Mucosa of stomach (tissue), 1 donor: ENCODE measurements around the gene LRRC15.

Experiments used
- H3K27me3 ChIP-seq: one replicate; pipeline ENCODE4 v1.7.0; 2013; ENCODE audit warnings: mild to moderate bottlenecking, low read length; ENCODE audit not compliant: control insufficient read depth, insufficient read depth
- H3K36me3 ChIP-seq: one replicate; pipeline ENCODE4 v1.7.0; 2013; ENCODE audit warnings: low read length; ENCODE audit not compliant: control insufficient read depth, insufficient read depth
- H3K4me1 ChIP-seq: one replicate; pipeline ENCODE4 v1.7.0; 2013; ENCODE audit warnings: mild to moderate bottlenecking, low read length; ENCODE audit not compliant: control insufficient read depth, insufficient read depth
- H3K4me3 ChIP-seq: one replicate; pipeline ENCODE4 v1.7.0; 2013; ENCODE audit warnings: low read length
- H3K9ac ChIP-seq: one replicate; pipeline ENCODE4 v1.7.0; 2013; ENCODE audit warnings: mild to moderate bottlenecking, low read length, moderate library complexity
- H3K9me3 ChIP-seq: one replicate; pipeline ENCODE4 v1.7.0; 2013; ENCODE audit warnings: mild to moderate bottlenecking, low read length, moderate library complexity; ENCODE audit not compliant: control insufficient read depth
- donor health status: Pancreatic carcinoma.

The LRRC15 gene

GRCh38 chr3:194327218-194328052 lies 42.1 kb downstream of the LRRC15 start:
- H3K27me3 ChIP-seq = no peaks in the 10 kb centered on the region
- H3K4me3 ChIP-seq = no peak overlapping the region
- H3K36me3 ChIP-seq = no peaks in the 10 kb centered on the region
- H3K9ac ChIP-seq = no peak overlapping the region
- H3K4me1 ChIP-seq = peaks cover 15% of the 10 kb centered on the region
- H3K9me3 ChIP-seq = no peaks in the 10 kb centered on the region

GRCh38 chr3:194326968-194327217 lies 42.6 kb downstream of the LRRC15 start:
- Histone ChIP-seq H3K9ac (no peak overlapping the region), H3K27me3 (no peaks in the 10 kb centered on the region), H3K4me1 (peaks cover 21% of the 10 kb centered on the region)

GRCh38 chr3:194326192-194326967 lies 43.2 kb downstream of the LRRC15 start:
- no peaks in the 10 kb centered on the region for H3K27me3 ChIP-seq
- H3K9ac ChIP-seq = no peak overlapping the region
- H3K4me3 ChIP-seq = no peak overlapping the region
- H3K9me3 ChIP-seq = no peaks in the 10 kb centered on the region
- H3K36me3 ChIP-seq = no peaks in the 10 kb centered on the region
- H3K4me1 ChIP-seq = peaks cover 25% of the 10 kb centered on the region

More at GRCh38 chr3:194326968-194327217, 42.6 kb downstream of the LRRC15 start:
- H3K9me3 ChIP-seq = no peaks in the 10 kb centered on the region
- H3K4me3 ChIP-seq = no peak overlapping the region
- no peaks in the 10 kb centered on the region for H3K36me3 ChIP-seq

- Histone ChIP-seq H3K4me1 (peaks cover 33% of the 10 kb centered on the region), H3K36me3 (no peaks in the 10 kb centered on the region), H3K9ac (no peak overlapping the region), H3K4me3 (no peak overlapping the region), H3K9me3 (no peaks in the 10 kb centered on the region), H3K27me3 (no peaks in the 10 kb centered on the region)
These were observed 44.0 kb downstream of the LRRC15 start for GRCh38 chr3:194325424-194326153.

GRCh38 chr3:194324823-194325327 lies 44.7 kb downstream of the LRRC15 start:
- no peaks in the 10 kb centered on the region for H3K27me3 ChIP-seq
- no peak overlapping the region for H3K4me3 ChIP-seq
- no peaks in the 10 kb centered on the region for H3K9me3 ChIP-seq
- H3K4me1 ChIP-seq = peaks cover 40% of the 10 kb centered on the region
- no peaks in the 10 kb centered on the region for H3K36me3 ChIP-seq
- no peak overlapping the region for H3K9ac ChIP-seq

GRCh38 chr3:194323785-194324735 lies 45.5 kb downstream of the LRRC15 start:
- Histone ChIP-seq H3K9me3 (no peaks in the 10 kb centered on the region), H3K9ac (no peak overlapping the region), H3K4me3 (no peak overlapping the region), H3K4me1 (peaks cover 43% of the 10 kb centered on the region), H3K36me3 (no peaks in the 10 kb centered on the region), H3K27me3 (no peaks in the 10 kb centered on the region)

GRCh38 chr3:194322678-194323211 lies 46.8 kb downstream of the LRRC15 start:
- Histone ChIP-seq H3K4me1 (peaks cover 43% of the 10 kb centered on the region), H3K4me3 (peak overlapping the region; percentile 31), H3K9me3 (no peaks in the 10 kb centered on the region), H3K9ac (peak overlapping the region; percentile 68), H3K36me3 (no peaks in the 10 kb centered on the region), H3K27me3 (no peaks in the 10 kb centered on the region)

GRCh38 chr3:194321693-194322640 lies 47.6 kb downstream of the LRRC15 start:
- no peaks in the 10 kb centered on the region for H3K27me3 ChIP-seq
- peak overlapping the region; percentile 68 for H3K9ac ChIP-seq
- peaks cover 43% of the 10 kb centered on the region for H3K4me1 ChIP-seq
- peak overlapping the region; percentile 31 for H3K4me3 ChIP-seq
- H3K36me3 ChIP-seq = no peaks in the 10 kb centered on the region
- no peaks in the 10 kb centered on the region for H3K9me3 ChIP-seq

- no peaks in the 10 kb centered on the region for H3K36me3 ChIP-seq
- no peak overlapping the region for H3K9ac ChIP-seq
- peaks cover 47% of the 10 kb centered on the region for H3K4me1 ChIP-seq
- H3K9me3 ChIP-seq = no peaks in the 10 kb centered on the region
- H3K4me3 ChIP-seq = no peak overlapping the region
- no peaks in the 10 kb centered on the region for H3K27me3 ChIP-seq
These were observed 48.7 kb downstream of the LRRC15 start for GRCh38 chr3:194320744-194321243.

GRCh38 chr3:194320100-194320499 lies 49.4 kb downstream of the LRRC15 start:
- Histone ChIP-seq H3K4me1 (peaks cover 51% of the 10 kb centered on the region), H3K36me3 (no peaks in the 10 kb centered on the region), H3K27me3 (no peaks in the 10 kb centered on the region), H3K9me3 (no peaks in the 10 kb centered on the region), H3K4me3 (no peak overlapping the region), H3K9ac (no peak overlapping the region)
